SK-N-MC (cell line): ENCODE data around the gene CEP63.
A peak's percentile ranks its signal among the peaks of the same experiment; 100 is the strongest.

Source experiments
- DNase-seq: peaks from one replicate; pipeline ENCODE4 v3.0.0-alpha.2; 2011; ENCODE audit warnings: low read depth, low spot score
- H3K27ac ChIP-seq: fragments of 200-600 bp; sonication (generic); 2 replicates; pipeline ENCODE4 v1.5.1; 2016; ENCODE audit warnings: mixed run types
- H3K36me3 ChIP-seq: fragments of 200-600 bp; sonication (generic); 2 replicates; pipeline ENCODE4 v1.6.1; 2017; ENCODE audit warnings: antibody characterized with exemption, low read length, mixed read lengths; ENCODE audit not compliant: insufficient read depth
- H3K4me3 ChIP-seq: fragments of 200-600 bp; sonication (generic); 2 replicates; pipeline ENCODE4 v1.5.1; 2016
- H3K9ac ChIP-seq: fragments of 200-600 bp; sonication (generic); 2 replicates; pipeline ENCODE4 v1.8.0; 2017; ENCODE audit warnings: mixed run types, mixed read lengths; ENCODE audit not compliant: insufficient read length
- H3K9me3 ChIP-seq: fragments of 200-600 bp; sonication (generic); 2 replicates; pipeline ENCODE4 v1.6.1; 2017; ENCODE audit warnings: low read depth, mild to moderate bottlenecking, antibody characterized with exemption, low read length, moderate library complexity, mixed read lengths
- EZH2 ChIP-seq: fragments of 200-600 bp; sonication (generic); IDR thresholded peaks from one replicate; pipeline ENCODE4 v1.6.1; 2017; ENCODE audit warnings: antibody characterized with exemption
- FOXP2 ChIP-seq: optimal IDR thresholded peaks from 2 replicates; pipeline ENCODE3; 2011; ENCODE audit warnings: mild to moderate bottlenecking, moderate library complexity; ENCODE audit not compliant: insufficient read depth; ENCODE audit errors: extremely low read length, control extremely low read depth
- POLR2AphosphoS5 ChIP-seq: IDR thresholded peaks from 2 replicates; pipeline ENCODE4 v1.6.1; 2012; ENCODE audit warnings: mild to moderate bottlenecking, low read depth, low read length, borderline replicate concordance

CEP63 gene

DNA sequence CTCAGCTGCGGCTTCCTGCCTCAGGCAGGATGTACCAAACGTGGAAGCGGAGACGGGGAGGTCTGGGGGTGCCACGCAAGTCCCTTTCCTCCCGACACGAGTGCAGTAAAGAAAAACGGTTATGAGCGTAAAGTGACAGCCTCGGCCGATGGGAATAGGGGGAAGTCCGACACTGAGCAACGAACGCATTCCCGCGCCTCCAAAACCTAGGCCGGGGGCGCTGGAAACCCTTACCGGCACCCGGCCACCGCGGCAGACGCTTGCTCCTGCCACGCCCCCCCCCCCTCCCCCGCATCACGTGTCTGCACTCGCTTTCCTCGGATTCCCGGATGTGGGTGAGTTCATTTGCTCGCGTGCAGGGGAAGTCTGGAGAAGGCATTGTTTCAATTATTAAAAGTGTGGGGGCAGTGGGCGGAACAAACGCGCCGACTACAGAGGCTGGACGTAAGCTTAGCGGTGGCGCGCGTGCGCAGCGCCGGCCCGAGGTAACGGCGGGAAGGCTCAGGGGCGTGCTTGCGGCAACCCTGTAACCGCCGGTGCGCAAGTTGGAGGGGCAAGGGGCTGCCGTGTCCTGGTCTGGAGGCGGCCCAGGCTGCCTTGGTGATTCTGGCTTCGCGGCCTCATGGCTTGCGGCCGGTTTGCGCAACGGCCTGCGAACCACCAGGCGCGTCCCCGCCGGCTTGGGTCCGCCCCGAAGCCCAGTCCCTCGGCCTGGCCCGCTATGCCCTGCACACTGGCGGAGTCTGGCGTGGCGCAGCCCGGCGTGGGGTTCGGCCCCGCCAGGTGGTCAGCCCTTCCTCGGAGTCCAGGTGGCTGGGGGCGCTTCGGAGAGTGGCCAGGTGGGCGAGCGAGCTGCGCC, at the start of gene CEP63, which contains the start of gene ANAPC13:
Gene CEP63 (plus strand): TSS at position 340 of the 859 bp plus-strand sequence. CDS start 9,264 bp downstream, outside the sequence.
Gene ANAPC13 (minus strand): TSS at position 268 of the 859 bp plus-strand sequence. CDS start 3,081 bp downstream, outside the sequence.
- peak within 1 kb of the TSS; percentile 99 for H3K4me3 ChIP-seq

GRCh38 chr3:134437211-134437752, 48.6 kb upstream of the CEP63 start:
- H3K4me3 ChIP-seq = no peak overlapping the region
- H3K9me3 ChIP-seq = no peaks in the 10 kb centered on the region
- no peaks in the 10 kb centered on the region for H3K36me3 ChIP-seq
- TF ChIP-seq POLR2AphosphoS5 = no peak
- TF ChIP-seq EZH2 = no peak
- no peak for TF ChIP-seq FOXP2
- H3K9ac ChIP-seq = no peak overlapping the region
- H3K27ac ChIP-seq = no peak overlapping the region
- DNase-seq = no peak

More for the DNA sequence above, at the start of gene CEP63, which contains the start of gene ANAPC13:
- H3K9ac ChIP-seq = peak within 1 kb of the TSS; percentile 99
- H3K27ac ChIP-seq = peak within 1 kb of the TSS; percentile 92
- H3K36me3 ChIP-seq = peaks cover 26% of the 10 kb centered on the region
- DNase-seq = peak; percentile 100
- TF ChIP-seq FOXP2 = peak; percentile 87
- peak; percentile 90 for TF ChIP-seq POLR2AphosphoS5
- TF ChIP-seq EZH2 = no peak
- H3K9me3 ChIP-seq = no peaks in the 10 kb centered on the region

DNA sequence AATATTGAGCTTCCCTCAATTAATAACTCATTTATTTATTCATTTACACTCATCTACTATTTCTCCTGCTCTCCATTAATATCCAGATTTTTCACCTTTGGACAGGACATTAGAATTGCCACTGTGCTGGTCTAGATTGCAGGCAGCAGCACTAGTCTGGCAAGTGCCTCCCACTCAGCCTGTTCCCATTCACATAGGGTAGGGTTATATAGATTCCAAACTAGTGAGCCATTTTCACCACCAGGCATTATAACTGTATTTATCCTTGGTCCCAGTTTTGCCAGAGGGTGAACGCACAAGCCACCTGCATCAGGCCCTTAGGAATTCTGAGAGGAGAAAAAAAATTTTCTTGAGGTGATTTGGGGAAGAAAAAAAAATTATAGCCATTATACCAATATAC, 44.5 kb upstream of the CEP63 start:
- TF ChIP-seq EZH2 = no peak
- TF ChIP-seq FOXP2 = no peak
- no peaks in the 10 kb centered on the region for H3K36me3 ChIP-seq
- H3K4me3 ChIP-seq = no peak overlapping the region
- no peak overlapping the region for H3K9ac ChIP-seq
- H3K9me3 ChIP-seq = peaks cover 8% of the 10 kb centered on the region; the same call in 1 of the 2 replicates
- no peak for DNase-seq
- no peak overlapping the region for H3K27ac ChIP-seq

DNA sequence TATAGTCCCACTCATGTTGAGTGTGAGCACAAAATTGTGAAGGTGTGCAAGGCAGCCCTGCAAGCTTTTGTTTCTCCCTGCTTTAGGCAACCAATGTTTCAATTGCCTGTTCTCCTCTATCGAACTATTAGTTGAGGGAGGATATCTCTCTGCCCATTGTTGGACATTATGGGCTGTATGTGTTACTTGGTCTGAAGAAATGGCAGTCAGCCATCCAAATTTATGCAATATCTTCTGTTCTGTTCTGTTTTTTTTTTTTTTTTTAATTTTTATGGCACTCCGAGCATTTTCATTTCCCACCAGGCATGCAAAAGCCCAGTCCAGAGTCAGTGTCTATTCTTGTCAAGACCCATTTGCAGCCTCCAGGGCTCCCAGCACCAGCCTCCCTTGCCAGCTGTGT, 44.0 kb upstream of the CEP63 start:
- no peak for DNase-seq
- no peak overlapping the region for H3K4me3 ChIP-seq
- no peak for TF ChIP-seq EZH2
- TF ChIP-seq POLR2AphosphoS5 = no peak
- TF ChIP-seq FOXP2 = no peak
- H3K27ac ChIP-seq = no peak overlapping the region
- no peaks in the 10 kb centered on the region for H3K36me3 ChIP-seq
- no peak overlapping the region for H3K9ac ChIP-seq
- H3K9me3 ChIP-seq = peaks cover 8% of the 10 kb centered on the region; the same call in 1 of the 2 replicates

DNA sequence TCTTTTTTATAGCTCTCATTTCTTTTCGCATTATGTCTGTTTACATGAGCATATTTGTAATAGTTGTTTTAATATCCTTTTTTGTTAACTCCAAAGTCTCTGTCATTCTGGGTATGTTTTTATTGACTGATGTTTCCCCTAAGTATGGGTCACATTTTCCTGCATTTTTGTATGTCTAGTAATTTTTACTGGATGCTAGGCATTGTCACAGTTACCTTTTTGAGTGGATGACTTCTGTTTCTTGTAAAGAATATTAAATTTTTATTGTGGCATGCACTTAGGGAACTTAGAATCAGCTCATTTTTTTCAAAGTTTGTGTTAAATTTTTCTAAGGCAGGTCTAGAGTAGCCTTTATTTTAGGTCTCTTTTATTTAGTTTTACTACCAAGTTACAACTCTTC, 40.8 kb upstream of the CEP63 start:
- TF ChIP-seq EZH2 (no peak), FOXP2 (no peak), POLR2AphosphoS5 (no peak)
- H3K9me3 ChIP-seq = peaks cover 8% of the 10 kb centered on the region; the same call in 1 of the 2 replicates
- no peaks in the 10 kb centered on the region for H3K36me3 ChIP-seq
- no peak overlapping the region for H3K27ac ChIP-seq
- no peak overlapping the region for H3K4me3 ChIP-seq
- no peak overlapping the region for H3K9ac ChIP-seq
- no peak for DNase-seq

DNA sequence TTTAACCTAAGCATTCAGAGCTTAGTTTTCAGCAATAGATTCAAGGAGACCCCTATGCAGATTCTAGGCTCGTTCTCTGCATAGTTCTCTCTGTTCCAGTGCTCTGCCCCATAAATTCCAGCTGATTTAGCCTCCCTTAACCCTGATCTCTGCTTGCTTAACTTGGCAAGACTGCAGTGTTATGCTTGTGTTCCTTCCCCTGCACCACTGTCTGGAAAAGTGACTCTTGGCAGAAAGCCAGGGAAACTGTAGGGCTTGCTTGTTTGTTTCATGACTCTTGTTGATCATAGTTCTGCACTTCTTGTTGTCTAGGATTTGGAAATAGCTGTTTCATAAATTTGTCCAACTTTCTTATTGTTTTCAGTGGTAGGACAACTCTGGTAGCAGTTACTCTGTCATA, 40.2 kb upstream of the CEP63 start:
- Histone ChIP-seq H3K27ac (no peak overlapping the region), H3K9ac (no peak overlapping the region), H3K9me3 (peaks cover 8% of the 10 kb centered on the region; the same call in 1 of the 2 replicates), H3K36me3 (no peaks in the 10 kb centered on the region), H3K4me3 (0 out of 2 replicates have a peak overlapping the region, but pooled peaks have one; percentile 1)
- peak; percentile 16 for DNase-seq
- TF ChIP-seq FOXP2 (no peak), EZH2 (no peak), POLR2AphosphoS5 (no peak)

GRCh38 chr3:134446800-134447199, 39.1 kb upstream of the CEP63 start:
- Histone ChIP-seq H3K27ac (no peak overlapping the region), H3K36me3 (no peaks in the 10 kb centered on the region), H3K9ac (no peak overlapping the region), H3K4me3 (no peak overlapping the region), H3K9me3 (peaks cover 8% of the 10 kb centered on the region; the same call in 1 of the 2 replicates)
- no peak for DNase-seq
- TF ChIP-seq FOXP2 (no peak), POLR2AphosphoS5 (no peak), EZH2 (no peak)

- H3K9me3 ChIP-seq = peaks cover 8% of the 10 kb centered on the region; the same call in 1 of the 2 replicates
- no peak overlapping the region for H3K9ac ChIP-seq
- TF ChIP-seq FOXP2 = no peak
- no peak for TF ChIP-seq EZH2
- no peak for DNase-seq
- no peak overlapping the region for H3K4me3 ChIP-seq
- no peaks in the 10 kb centered on the region for H3K36me3 ChIP-seq
- no peak overlapping the region for H3K27ac ChIP-seq
These were observed 38.5 kb upstream of the CEP63 start for GRCh38 chr3:134447351-134447750.

DNA sequence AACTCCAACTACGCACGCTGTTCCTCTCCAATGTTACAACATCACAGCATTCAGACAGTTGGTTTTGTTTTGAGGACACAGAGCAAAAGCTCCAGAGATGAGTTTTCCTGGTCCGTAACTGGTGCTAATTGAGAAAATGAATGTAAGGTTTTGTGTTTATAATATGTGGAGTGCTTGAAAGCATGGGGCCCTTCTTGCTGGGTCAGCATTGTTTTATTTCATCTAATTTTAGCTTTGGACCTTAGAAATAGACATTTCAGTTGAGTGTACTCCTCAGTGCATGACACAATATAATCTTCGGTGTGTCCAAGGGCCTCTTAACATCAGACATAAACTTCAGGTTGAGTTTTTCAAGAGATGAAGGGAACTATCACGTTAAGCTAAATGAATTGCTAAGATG, 37.2 kb upstream of the CEP63 start:
- H3K9me3 ChIP-seq = peaks cover 8% of the 10 kb centered on the region; the same call in 1 of the 2 replicates
- no peak for DNase-seq
- H3K27ac ChIP-seq = peak overlapping the region; percentile 37; the same call in 1 of the 2 replicates
- no peak overlapping the region for H3K4me3 ChIP-seq
- TF ChIP-seq EZH2 (no peak), FOXP2 (no peak), POLR2AphosphoS5 (no peak)
- no peak overlapping the region for H3K9ac ChIP-seq
- H3K36me3 ChIP-seq = no peaks in the 10 kb centered on the region
